HTR-8/SVneo (cell line): ENCODE measurements around the gene FGD5.

Experiments used
- DNase-seq: peaks from one replicate; pipeline ENCODE4 v3.0.0; 2011; ENCODE audit warnings: low spot score, mixed read lengths; ENCODE audit not compliant: insufficient read length
- FAIRE-seq: peaks from 2 replicates; lab custom pipeline; 2011; peaks lifted over from hg19 to GRCh38; lab: Jason Lieb, UNC

FGD5 gene

GRCh38 chr3:14870783-14871060 lies 52.0 kb downstream of the FGD5 start:
- no peak for FAIRE-seq
- DNase-seq = no peak

- no peak for FAIRE-seq
Measured at GRCh38 chr3:14871456-14872200, 52.9 kb downstream of the FGD5 start.

GRCh38 chr3:14872706-14873105 lies 53.9 kb downstream of the FGD5 start:
- FAIRE-seq (no peak), DNase-seq (no peak)

More at GRCh38 chr3:14871456-14872200, 52.9 kb downstream of the FGD5 start:
- DNase-seq = no peak

GRCh38 chr3:14874784-14875183 lies 56.0 kb downstream of the FGD5 start:
- no peak for FAIRE-seq
- DNase-seq = no peak

GRCh38 chr3:14875411-14876175 lies 56.8 kb downstream of the FGD5 start:
- DNase-seq (no peak), FAIRE-seq (no peak)

- FAIRE-seq = no peak
- no peak for DNase-seq
Measured at GRCh38 chr3:14876921-14877333, 58.2 kb downstream of the FGD5 start.

- FAIRE-seq = no peak
- no peak for DNase-seq
Measured at GRCh38 chr3:14877469-14877868, 58.7 kb downstream of the FGD5 start.

- FAIRE-seq (no peak), DNase-seq (no peak)
Measured at GRCh38 chr3:14879211-14879874, 60.6 kb downstream of the FGD5 start.

- DNase-seq = no peak
- no peak for FAIRE-seq
Measured at GRCh38 chr3:14880447-14881106, 61.8 kb downstream of the FGD5 start.

- no peak for FAIRE-seq
- no peak for DNase-seq
Measured at GRCh38 chr3:14883226-14883625, 64.5 kb downstream of the FGD5 start.

- DNase-seq (no peak), FAIRE-seq (no peak)
Measured at GRCh38 chr3:14884665-14885064, 65.9 kb downstream of the FGD5 start.

GRCh38 chr3:14885307-14885706 lies 66.5 kb downstream of the FGD5 start:
- no peak for FAIRE-seq
- DNase-seq = no peak

GRCh38 chr3:14886101-14886500 lies 67.3 kb downstream of the FGD5 start:
- FAIRE-seq (no peak), DNase-seq (no peak)

GRCh38 chr3:14889205-14889604 lies 70.4 kb downstream of the FGD5 start:
- no peak for DNase-seq
- FAIRE-seq = no peak

GRCh38 chr3:14889943-14890342 lies 71.2 kb downstream of the FGD5 start:
- DNase-seq = no peak
- FAIRE-seq = no peak

GRCh38 chr3:14890476-14890875 lies 71.7 kb downstream of the FGD5 start:
- DNase-seq (no peak), FAIRE-seq (no peak)

- FAIRE-seq = no peak
Measured at GRCh38 chr3:14891135-14892132, 72.7 kb downstream of the FGD5 start.

GRCh38 chr3:14892226-14892625 lies 73.5 kb downstream of the FGD5 start:
- FAIRE-seq = no peak

More at GRCh38 chr3:14891135-14892132, 72.7 kb downstream of the FGD5 start:
- no peak for DNase-seq

GRCh38 chr3:14894085-14894484 lies 75.3 kb downstream of the FGD5 start:
- FAIRE-seq (no peak), DNase-seq (no peak)

More at GRCh38 chr3:14892226-14892625, 73.5 kb downstream of the FGD5 start:
- no peak for DNase-seq
